ENCODE data around the gene MTHFD2L.

MTHFD2L gene

DNA sequence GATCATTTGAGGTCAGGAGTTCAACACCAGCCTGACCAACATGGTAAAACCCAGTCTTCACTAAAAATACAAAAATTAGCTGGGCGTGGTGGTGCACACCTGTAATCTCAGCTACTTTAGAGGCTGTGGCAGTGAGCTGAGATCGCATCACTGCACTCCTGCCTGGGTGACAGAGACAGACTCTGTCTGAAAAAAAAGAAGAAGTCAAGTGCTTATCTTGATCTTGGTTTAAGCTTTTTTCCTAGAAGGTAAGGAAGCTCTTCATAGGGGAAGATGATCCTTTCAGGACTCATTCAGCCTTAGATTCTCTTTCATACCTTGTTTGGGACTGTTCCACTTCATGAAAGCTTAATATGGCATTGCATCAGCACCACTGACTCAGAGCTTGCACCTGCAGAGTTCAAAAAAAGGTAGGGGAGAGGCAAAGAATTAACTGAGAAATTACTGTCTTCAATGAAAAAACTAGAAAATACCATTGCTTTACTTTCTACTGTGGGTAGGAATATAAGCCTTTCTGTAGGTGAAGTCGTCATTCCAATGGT lies 79.6 kb downstream of the MTHFD2L start:
- no peak for TF ChIP-seq EP300 (IDR thresholded peaks at IDR 0.05; ENCODE audit: borderline replicate concordance)
- TF ChIP-seq, protein P1, sequence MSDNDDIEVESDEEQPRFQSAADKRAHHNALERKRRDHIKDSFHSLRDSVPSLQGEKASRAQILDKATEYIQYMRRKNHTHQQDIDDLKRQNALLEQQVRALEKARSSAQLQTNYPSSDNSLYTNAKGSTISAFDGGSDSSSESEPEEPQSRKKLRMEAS (IDR thresholded peaks at IDR 0.05): no peak
- TF ChIP-seq YY1 (IDR thresholded peaks at IDR 0.05; ENCODE audit: low read depth): no peak
- no peak for TF ChIP-seq REST (IDR thresholded peaks at IDR 0.05; ENCODE audit: low read depth)
- no peak for TF ChIP-seq TEAD4 (IDR thresholded peaks at IDR 0.05)
- TF ChIP-seq, protein P2, sequence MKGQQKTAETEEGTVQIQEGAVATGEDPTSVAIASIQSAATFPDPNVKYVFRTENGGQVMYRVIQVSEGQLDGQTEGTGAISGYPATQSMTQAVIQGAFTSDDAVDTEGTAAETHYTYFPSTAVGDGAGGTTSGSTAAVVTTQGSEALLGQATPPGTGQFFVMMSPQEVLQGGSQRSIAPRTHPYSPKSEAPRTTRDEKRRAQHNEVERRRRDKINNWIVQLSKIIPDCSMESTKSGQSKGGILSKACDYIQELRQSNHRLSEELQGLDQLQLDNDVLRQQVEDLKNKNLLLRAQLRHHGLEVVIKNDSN (IDR thresholded peaks at IDR 0.05): no peak
- no peak for TF ChIP-seq EGR1 (IDR thresholded peaks at IDR 0.05)
- no peak for TF ChIP-seq CREB1 (IDR thresholded peaks at IDR 0.05; ENCODE audit: low read depth)
- no peak for TF ChIP-seq CEBPB (IDR thresholded peaks at IDR 0.05)
- TF ChIP-seq RAD21 (IDR thresholded peaks at IDR 0.05; ENCODE audit: low read depth): no peak
- no peak for TF ChIP-seq TCF12 (IDR thresholded peaks at IDR 0.05; ENCODE audit: low read depth)
- no peak for TF ChIP-seq ZBTB7A (IDR thresholded peaks at IDR 0.05; ENCODE audit: low read depth)
- TF ChIP-seq NFIC (IDR thresholded peaks at IDR 0.05): no peak
- no peak for TF ChIP-seq FOXM1 (IDR thresholded peaks at IDR 0.05; ENCODE audit: borderline replicate concordance, low read depth)
- no peak for TF ChIP-seq TAF1 (IDR thresholded peaks at IDR 0.05; ENCODE audit: low read depth)

- TF ChIP-seq EGR1 (IDR thresholded peaks at IDR 0.05) (no peak), REST (IDR thresholded peaks at IDR 0.05; ENCODE audit: low read depth) (no peak)
These were observed 86.1 kb downstream of the MTHFD2L start for GRCh38 chr4:74244049-74244448.

DNA sequence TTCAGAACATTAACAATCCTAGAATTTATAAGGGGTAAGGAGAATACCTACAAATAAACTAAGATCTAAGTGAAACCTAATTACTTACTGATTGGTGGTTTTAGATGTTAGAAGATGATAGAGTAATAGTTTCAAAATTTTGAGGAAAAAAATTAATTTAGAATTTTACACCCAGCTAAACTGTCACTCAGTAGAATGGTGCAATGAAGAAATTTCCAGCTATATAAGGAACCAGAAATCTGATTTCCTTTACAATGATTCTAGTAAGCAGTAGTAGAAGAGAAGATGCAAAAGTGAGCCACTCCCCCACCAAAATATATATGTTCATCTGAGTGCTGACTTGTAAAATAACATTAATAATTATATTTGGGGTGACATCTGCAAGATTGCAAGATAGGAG lies 95.0 kb downstream of the MTHFD2L start:
- TF ChIP-seq EP300 (IDR thresholded peaks at IDR 0.05; ENCODE audit: borderline replicate concordance): no peak
- TF ChIP-seq CEBPB (IDR thresholded peaks at IDR 0.05): no peak
- TF ChIP-seq TCF12 (IDR thresholded peaks at IDR 0.05; ENCODE audit: low read depth): no peak
- TF ChIP-seq, protein P2 (IDR thresholded peaks at IDR 0.05): no peak
- TF ChIP-seq, protein P1 (IDR thresholded peaks at IDR 0.05): no peak
- no peak for TF ChIP-seq FOXM1 (IDR thresholded peaks at IDR 0.05; ENCODE audit: borderline replicate concordance, low read depth)
- no peak for TF ChIP-seq CREB1 (IDR thresholded peaks at IDR 0.05; ENCODE audit: low read depth)
- TF ChIP-seq YY1 (IDR thresholded peaks at IDR 0.05; ENCODE audit: low read depth): no peak
- no peak for TF ChIP-seq NFIC (IDR thresholded peaks at IDR 0.05)
- no peak for TF ChIP-seq REST (IDR thresholded peaks at IDR 0.05; ENCODE audit: low read depth)

GRCh38 chr4:74254386-74254785 lies 96.5 kb downstream of the MTHFD2L start:
- no peak for TF ChIP-seq ZBTB7A (IDR thresholded peaks at IDR 0.05; ENCODE audit: low read depth)
- no peak for TF ChIP-seq TEAD4 (IDR thresholded peaks at IDR 0.05)
- no peak for TF ChIP-seq REST (IDR thresholded peaks at IDR 0.05; ENCODE audit: low read depth)
- TF ChIP-seq YY1 (IDR thresholded peaks at IDR 0.05; ENCODE audit: low read depth): no peak
- TF ChIP-seq, protein P2 (IDR thresholded peaks at IDR 0.05): no peak
- no peak for TF ChIP-seq TAF1 (IDR thresholded peaks at IDR 0.05; ENCODE audit: low read depth)

Data from Ishikawa (cell line).